ENCODE results near the gene ATP6V0C. TPM values are rescaled to one million over a fixed set of nuclear protein-coding genes. Genes with fewer than 3 reads are reported as not detected.
"Not testable (repeated sequence)": the region's sequence is repeated elsewhere in the genome, so short reads cannot be mapped to it uniquely, and the experiment has no call there.

Gene ATP6V0C
- total RNA-seq, 1 donor from 2014 or later, result 20.4 TPM

- not testable (repeated sequence) for DNase-seq
Measured at GRCh38 chr16:2554709-2555425, 41.1 kb downstream of the ATP6V0C start.

- not testable (repeated sequence) for DNase-seq
Measured at GRCh38 chr16:2557150-2557549, 43.4 kb downstream of the ATP6V0C start.

- not testable (repeated sequence) for DNase-seq
Measured at GRCh38 chr16:2560131-2560797, 46.5 kb downstream of the ATP6V0C start.

- not testable (repeated sequence) for DNase-seq
Measured at GRCh38 chr16:2560798-2561133, 47.0 kb downstream of the ATP6V0C start.

GRCh38 chr16:2567506-2567905, 53.8 kb downstream of the ATP6V0C start:
- not testable (repeated sequence) for DNase-seq

- DNase-seq, result not testable (repeated sequence)
Measured at GRCh38 chr16:2568573-2568972, 54.8 kb downstream of the ATP6V0C start.

Small RNAs within 50 kb of the gene (small RNA-seq; reads per million reads assigned to genes)
- gene AC093525.1 (ENCODE audit: low replicate concordance) (not detected), gene MIR3178 (ENCODE audit: low replicate concordance) (not detected), gene MIR6768 (ENCODE audit: low replicate concordance) (not detected)

Other genes with a start within 250 kb of the ATP6V0C start
- gene RNPS1, start 245.8 kb upstream of the ATP6V0C start, total RNA-seq, result 57.3 TPM
- gene ABCA3, start 173.2 kb upstream of the ATP6V0C start, total RNA-seq, result 3.5 TPM
- gene CCNF, start 84.5 kb upstream of the ATP6V0C start, total RNA-seq, result 7.8 TPM
- 3.4 TPM for gene TEDC2, start 53.8 kb upstream of the ATP6V0C start, total RNA-seq
- 3.4 TPM for gene NTN3, start 42.7 kb upstream of the ATP6V0C start, total RNA-seq
- gene TBC1D24, start 38.8 kb upstream of the ATP6V0C start, total RNA-seq, result 8.8 TPM
- 15.6 TPM for gene AMDHD2, start 6.4 kb downstream of the ATP6V0C start, total RNA-seq
- gene CEMP1, start 17.5 kb downstream of the ATP6V0C start, total RNA-seq, result not detected
- 18.9 TPM for gene PDPK1, start 24.1 kb downstream of the ATP6V0C start, total RNA-seq
- 13.6 TPM for gene KCTD5, start 168.6 kb downstream of the ATP6V0C start, total RNA-seq
- 0.39 TPM for gene PRSS27, start 206.3 kb downstream of the ATP6V0C start, total RNA-seq
- gene SRRM2, start 238.7 kb downstream of the ATP6V0C start, total RNA-seq, result 234 TPM